ENCODE results near the gene ENPP3. TPM values are rescaled to one million over a fixed set of nuclear protein-coding genes. Genes with fewer than 3 reads are reported as not detected.

The ENPP3 gene
- polyA plus RNA-seq, 1 donor from 2014 or later, result 0.50 TPM

DNA sequence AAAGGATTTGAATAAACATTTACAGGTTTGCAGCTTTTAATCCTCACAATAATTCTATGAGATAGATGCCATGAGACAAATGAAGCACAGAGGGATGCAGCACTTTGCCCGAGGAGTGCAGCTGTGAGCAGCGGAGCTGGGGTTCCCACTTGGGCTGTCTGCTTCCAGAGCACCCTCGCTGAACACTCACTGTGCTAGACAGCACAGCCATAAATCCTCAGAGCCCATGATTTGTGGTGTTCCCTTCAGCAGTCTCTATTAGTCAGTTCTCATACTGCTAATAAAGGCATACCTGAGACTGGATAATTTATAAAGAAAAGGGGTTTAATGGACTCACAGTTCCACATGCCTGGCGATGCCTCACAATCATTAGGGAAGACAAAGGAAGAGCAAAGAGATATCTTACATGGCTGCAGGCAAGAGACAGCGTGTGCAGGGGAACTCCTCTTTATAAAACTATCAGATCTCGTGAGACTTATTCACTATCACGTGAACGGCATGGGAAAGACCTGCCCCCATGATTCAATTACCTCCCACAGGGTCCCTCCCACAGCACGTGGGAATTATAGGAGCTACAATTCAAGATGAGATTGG, 99.0 kb downstream of the ENPP3 start:
- Histone ChIP-seq H3K4me2 (ENCODE audit: low read length) (no peak overlapping the region), H2AFZ (ENCODE audit: low read depth, low read length) (peak overlapping the region; percentile 12), H4K20me1 (ENCODE audit: insufficient read depth) (no peaks in the 10 kb centered on the region), H3F3A (ENCODE audit: insufficient read depth, low read length, poor library complexity, severe bottlenecking) (no peaks in the 10 kb centered on the region), H3K27ac (ENCODE audit: low read length) (no peak overlapping the region), H3K27me3 (ENCODE audit: insufficient read depth, low read depth, low read length) (no peaks in the 10 kb centered on the region), H3K36me3 (ENCODE audit: insufficient read depth, low read length) (no peaks in the 10 kb centered on the region), H3K9me3 (ENCODE audit: low read length) (no peaks in the 10 kb centered on the region), H3K9me2 (ENCODE audit: insufficient read depth, low read length) (no peaks in the 10 kb centered on the region), H3K79me2 (replicated peaks; ENCODE audit: insufficient read depth, low read length) (no peaks in the 10 kb centered on the region), H3K9ac (ENCODE audit: low read length) (no peak overlapping the region), H3K4me3 (ENCODE audit: low read length) (no peak overlapping the region)
- TF ChIP-seq MXI1 (conservative IDR thresholded peaks at IDR 0.05; ENCODE audit: poor library complexity, severe bottlenecking), result no peak
- TF ChIP-seq RAD21 (conservative IDR thresholded peaks at IDR 0.05), result no peak
- TF ChIP-seq POLR2AphosphoS5 (IDR thresholded peaks at IDR 0.05), result no peak
- no peak for TF ChIP-seq EP300 (conservative IDR thresholded peaks at IDR 0.05; ENCODE audit: poor library complexity, severe bottlenecking)
- TF ChIP-seq EZH2 (IDR thresholded peaks at IDR 0.05; ENCODE audit: borderline replicate concordance, insufficient read depth, low read length, poor library complexity, severe bottlenecking), result no peak
- TF ChIP-seq TAF1 (IDR thresholded peaks at IDR 0.05; ENCODE audit: low read depth), result no peak
- TF ChIP-seq, protein P1, sequence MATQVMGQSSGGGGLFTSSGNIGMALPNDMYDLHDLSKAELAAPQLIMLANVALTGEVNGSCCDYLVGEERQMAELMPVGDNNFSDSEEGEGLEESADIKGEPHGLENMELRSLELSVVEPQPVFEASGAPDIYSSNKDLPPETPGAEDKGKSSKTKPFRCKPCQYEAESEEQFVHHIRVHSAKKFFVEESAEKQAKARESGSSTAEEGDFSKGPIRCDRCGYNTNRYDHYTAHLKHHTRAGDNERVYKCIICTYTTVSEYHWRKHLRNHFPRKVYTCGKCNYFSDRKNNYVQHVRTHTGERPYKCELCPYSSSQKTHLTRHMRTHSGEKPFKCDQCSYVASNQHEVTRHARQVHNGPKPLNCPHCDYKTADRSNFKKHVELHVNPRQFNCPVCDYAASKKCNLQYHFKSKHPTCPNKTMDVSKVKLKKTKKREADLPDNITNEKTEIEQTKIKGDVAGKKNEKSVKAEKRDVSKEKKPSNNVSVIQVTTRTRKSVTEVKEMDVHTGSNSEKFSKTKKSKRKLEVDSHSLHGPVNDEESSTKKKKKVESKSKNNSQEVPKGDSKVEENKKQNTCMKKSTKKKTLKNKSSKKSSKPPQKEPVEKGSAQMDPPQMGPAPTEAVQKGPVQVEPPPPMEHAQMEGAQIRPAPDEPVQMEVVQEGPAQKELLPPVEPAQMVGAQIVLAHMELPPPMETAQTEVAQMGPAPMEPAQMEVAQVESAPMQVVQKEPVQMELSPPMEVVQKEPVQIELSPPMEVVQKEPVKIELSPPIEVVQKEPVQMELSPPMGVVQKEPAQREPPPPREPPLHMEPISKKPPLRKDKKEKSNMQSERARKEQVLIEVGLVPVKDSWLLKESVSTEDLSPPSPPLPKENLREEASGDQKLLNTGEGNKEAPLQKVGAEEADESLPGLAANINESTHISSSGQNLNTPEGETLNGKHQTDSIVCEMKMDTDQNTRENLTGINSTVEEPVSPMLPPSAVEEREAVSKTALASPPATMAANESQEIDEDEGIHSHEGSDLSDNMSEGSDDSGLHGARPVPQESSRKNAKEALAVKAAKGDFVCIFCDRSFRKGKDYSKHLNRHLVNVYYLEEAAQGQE (IDR thresholded peaks at IDR 0.05; ENCODE audit: borderline replicate concordance), result no peak
- TF ChIP-seq, protein P2, sequence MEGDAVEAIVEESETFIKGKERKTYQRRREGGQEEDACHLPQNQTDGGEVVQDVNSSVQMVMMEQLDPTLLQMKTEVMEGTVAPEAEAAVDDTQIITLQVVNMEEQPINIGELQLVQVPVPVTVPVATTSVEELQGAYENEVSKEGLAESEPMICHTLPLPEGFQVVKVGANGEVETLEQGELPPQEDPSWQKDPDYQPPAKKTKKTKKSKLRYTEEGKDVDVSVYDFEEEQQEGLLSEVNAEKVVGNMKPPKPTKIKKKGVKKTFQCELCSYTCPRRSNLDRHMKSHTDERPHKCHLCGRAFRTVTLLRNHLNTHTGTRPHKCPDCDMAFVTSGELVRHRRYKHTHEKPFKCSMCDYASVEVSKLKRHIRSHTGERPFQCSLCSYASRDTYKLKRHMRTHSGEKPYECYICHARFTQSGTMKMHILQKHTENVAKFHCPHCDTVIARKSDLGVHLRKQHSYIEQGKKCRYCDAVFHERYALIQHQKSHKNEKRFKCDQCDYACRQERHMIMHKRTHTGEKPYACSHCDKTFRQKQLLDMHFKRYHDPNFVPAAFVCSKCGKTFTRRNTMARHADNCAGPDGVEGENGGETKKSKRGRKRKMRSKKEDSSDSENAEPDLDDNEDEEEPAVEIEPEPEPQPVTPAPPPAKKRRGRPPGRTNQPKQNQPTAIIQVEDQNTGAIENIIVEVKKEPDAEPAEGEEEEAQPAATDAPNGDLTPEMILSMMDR (IDR thresholded peaks at IDR 0.05; ENCODE audit: poor library complexity, severe bottlenecking), result no peak
- no peak for TF ChIP-seq SMC3 (conservative IDR thresholded peaks at IDR 0.05; ENCODE audit: poor library complexity)

- Histone ChIP-seq H3K9me3 (ENCODE audit: low read length) (no peaks in the 10 kb centered on the region), H3K27me3 (ENCODE audit: insufficient read depth, low read depth, low read length) (no peaks in the 10 kb centered on the region), H3K4me3 (ENCODE audit: low read length) (no peak overlapping the region), H3K4me2 (ENCODE audit: low read length) (no peak overlapping the region), H3K36me3 (ENCODE audit: insufficient read depth, low read length) (no peaks in the 10 kb centered on the region), H3K9me2 (ENCODE audit: insufficient read depth, low read length) (no peaks in the 10 kb centered on the region), H3K27ac (ENCODE audit: low read length) (no peak overlapping the region), H3K9ac (ENCODE audit: low read length) (no peak overlapping the region), H3K79me2 (replicated peaks; ENCODE audit: insufficient read depth, low read length) (no peaks in the 10 kb centered on the region), H2AFZ (ENCODE audit: low read depth, low read length) (no peak overlapping the region), H3F3A (ENCODE audit: insufficient read depth, low read length, poor library complexity, severe bottlenecking) (no peaks in the 10 kb centered on the region), H4K20me1 (ENCODE audit: insufficient read depth) (no peaks in the 10 kb centered on the region)
- no peak for TF ChIP-seq EZH2 (IDR thresholded peaks at IDR 0.05; ENCODE audit: borderline replicate concordance, insufficient read depth, low read length, poor library complexity, severe bottlenecking)
- TF ChIP-seq SMC3 (conservative IDR thresholded peaks at IDR 0.05; ENCODE audit: poor library complexity), result no peak
- TF ChIP-seq MXI1 (conservative IDR thresholded peaks at IDR 0.05; ENCODE audit: poor library complexity, severe bottlenecking), result no peak
- no peak for TF ChIP-seq TAF1 (IDR thresholded peaks at IDR 0.05; ENCODE audit: low read depth)
- no peak for TF ChIP-seq EP300 (conservative IDR thresholded peaks at IDR 0.05; ENCODE audit: poor library complexity, severe bottlenecking)
- no peak for TF ChIP-seq POLR2AphosphoS5 (IDR thresholded peaks at IDR 0.05)
These were observed 99.7 kb downstream of the ENPP3 start for GRCh38 chr6:131736811-131737210.
